Measurements from ENCODE around the gene FILIP1. TPM values are rescaled to one million over a fixed set of nuclear protein-coding genes. Genes with fewer than 3 reads are reported as not detected.
"Not testable (repeated sequence)": the region's sequence is repeated elsewhere in the genome, so short reads cannot be mapped to it uniquely, and the experiment has no call there.

Gene FILIP1
- total RNA-seq, 1 donor from 2014 or later, result not detected

DNA sequence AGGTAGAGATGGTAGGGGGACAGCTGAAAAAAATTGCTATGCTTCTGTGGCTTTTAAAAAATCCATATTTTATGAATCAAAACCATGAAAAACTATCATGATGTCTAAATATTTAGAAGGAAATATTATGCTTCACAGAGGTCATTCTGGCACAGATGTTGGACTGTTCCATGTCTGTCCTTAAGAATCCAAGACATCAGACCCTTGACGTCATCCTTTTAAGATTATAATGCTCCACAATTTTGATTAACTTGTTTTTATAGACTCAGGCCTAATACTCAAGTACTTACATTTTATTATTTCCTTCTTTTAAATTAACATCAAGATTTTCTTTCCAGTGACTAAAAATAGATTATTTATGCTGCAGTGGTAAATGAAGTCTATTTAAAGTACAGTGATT, 29.7 kb downstream of the FILIP1 start:
- intact Hi-C loops (cut with micrococcal nuclease), result no loop called here
- Mint-ChIP-seq H3K36me3 (ENCODE audit: low read depth) (no peaks in the 10 kb centered on the region), H3K4me3 (no peak overlapping the region), H3K4me1 (ENCODE audit: low read depth) (no peaks in the 10 kb centered on the region), H3K27ac (no peak overlapping the region), H3K27me3 (ENCODE audit: insufficient read depth) (peaks cover 14% of the 10 kb centered on the region), H3K9me3 (no peaks in the 10 kb centered on the region)
- DNase-seq (ENCODE audit: low spot score), result no peak

DNA sequence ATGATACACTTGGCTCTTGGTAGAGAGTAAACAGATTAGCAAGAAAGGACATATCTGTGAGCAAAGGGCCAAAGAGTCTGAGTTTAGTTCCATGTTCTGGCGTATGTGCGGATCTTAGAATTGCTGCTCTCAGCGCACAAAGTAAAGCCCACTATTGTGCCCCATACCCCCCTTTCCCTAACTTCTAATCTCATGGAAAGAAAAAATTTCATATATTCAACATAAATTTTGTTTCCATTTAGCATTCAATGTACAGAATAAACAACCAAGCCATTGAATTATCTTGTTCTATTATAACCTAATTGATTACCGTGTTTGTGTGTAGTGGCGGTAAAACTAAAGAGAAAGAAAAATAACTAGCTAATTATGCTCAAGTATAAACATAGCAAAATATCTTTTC, 30.5 kb downstream of the FILIP1 start:
- no peak overlapping the region for H3K4me3 Mint-ChIP-seq
- H3K36me3 Mint-ChIP-seq (ENCODE audit: low read depth), result no peaks in the 10 kb centered on the region
- intact Hi-C loops (cut with micrococcal nuclease), result no loop called here
- no peak overlapping the region for H3K27ac Mint-ChIP-seq
- H3K27me3 Mint-ChIP-seq (ENCODE audit: insufficient read depth), result peaks cover 14% of the 10 kb centered on the region
- DNase-seq (ENCODE audit: low spot score), result no peak
- no peaks in the 10 kb centered on the region for H3K9me3 Mint-ChIP-seq
- H3K4me1 Mint-ChIP-seq (ENCODE audit: low read depth), result no peaks in the 10 kb centered on the region

DNA sequence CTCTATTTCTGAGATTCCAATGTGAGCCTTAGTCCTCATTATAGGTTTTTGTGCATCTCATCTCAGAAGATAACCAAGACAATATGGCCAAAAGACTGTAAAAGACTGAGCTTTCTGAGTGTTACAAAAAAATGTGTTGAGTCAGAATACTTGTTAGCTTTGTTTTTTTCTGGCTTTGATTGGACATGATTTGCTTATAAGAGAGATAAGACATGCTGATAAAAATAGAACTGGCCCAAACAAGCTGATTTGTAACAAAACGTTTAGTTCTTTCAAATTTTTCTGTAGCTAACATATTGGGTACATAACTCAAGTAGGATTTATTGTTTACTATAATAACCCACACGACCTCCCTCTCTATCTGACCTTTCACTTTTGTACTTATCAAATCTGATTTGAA, 32.9 kb downstream of the FILIP1 start:
- H3K4me1 Mint-ChIP-seq (ENCODE audit: low read depth), result no peaks in the 10 kb centered on the region
- no peak overlapping the region for H3K4me3 Mint-ChIP-seq
- H3K27me3 Mint-ChIP-seq (ENCODE audit: insufficient read depth), result peaks cover 13% of the 10 kb centered on the region
- DNase-seq (ENCODE audit: low spot score), result no peak
- H3K9me3 Mint-ChIP-seq, result no peaks in the 10 kb centered on the region
- H3K36me3 Mint-ChIP-seq (ENCODE audit: low read depth), result no peaks in the 10 kb centered on the region
- intact Hi-C loops (cut with micrococcal nuclease), result no loop called here
- H3K27ac Mint-ChIP-seq, result no peak overlapping the region

DNA sequence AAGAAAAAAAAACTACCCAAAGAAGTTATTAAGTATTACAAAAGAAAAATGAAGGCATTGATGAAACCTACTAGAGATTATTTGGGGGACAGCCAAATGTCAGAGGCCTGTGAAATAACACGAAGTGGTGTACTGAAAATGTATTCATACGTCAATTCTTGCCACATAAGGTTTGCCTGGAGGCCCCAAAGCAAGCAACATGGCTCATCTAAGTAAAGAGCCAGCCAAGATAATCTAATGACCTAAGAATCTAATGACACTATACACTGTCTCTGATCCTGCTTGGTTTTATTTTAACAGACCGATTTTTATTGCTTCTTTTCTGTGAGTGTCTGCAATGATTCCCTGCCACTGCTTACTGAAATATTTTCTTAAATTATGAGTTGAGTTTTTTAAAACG, 34.7 kb downstream of the FILIP1 start:
- Mint-ChIP-seq H3K4me1 (ENCODE audit: low read depth) (no peaks in the 10 kb centered on the region), H3K36me3 (ENCODE audit: low read depth) (no peaks in the 10 kb centered on the region), H3K9me3 (no peaks in the 10 kb centered on the region), H3K4me3 (no peak overlapping the region), H3K27me3 (ENCODE audit: insufficient read depth) (peaks cover 11% of the 10 kb centered on the region), H3K27ac (no peak overlapping the region)
- no peak for DNase-seq (ENCODE audit: low spot score)
- intact Hi-C loops (cut with micrococcal nuclease), result no loop called here

DNA sequence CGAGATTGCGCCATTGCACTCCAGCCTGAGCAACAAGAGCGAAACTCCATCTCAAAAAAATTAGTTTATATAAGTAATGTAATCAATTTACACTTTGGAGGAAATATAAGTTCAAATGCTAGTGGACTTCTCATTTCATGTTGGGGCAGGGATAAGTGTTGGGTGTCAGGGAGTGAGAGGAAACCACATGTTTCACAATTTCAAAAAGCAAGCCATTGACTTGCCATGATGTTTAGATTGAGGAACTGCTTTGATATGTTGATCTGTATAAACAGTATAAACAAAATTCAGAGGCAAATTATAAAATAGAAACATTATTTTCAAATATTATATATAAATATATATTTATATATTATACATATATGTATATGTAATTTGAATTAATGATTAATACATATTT, 42.7 kb downstream of the FILIP1 start:
- no peak overlapping the region for H3K27ac Mint-ChIP-seq
- H3K4me3 Mint-ChIP-seq, result no peak overlapping the region
- intact Hi-C loops (cut with micrococcal nuclease), result no loop called here

DNA sequence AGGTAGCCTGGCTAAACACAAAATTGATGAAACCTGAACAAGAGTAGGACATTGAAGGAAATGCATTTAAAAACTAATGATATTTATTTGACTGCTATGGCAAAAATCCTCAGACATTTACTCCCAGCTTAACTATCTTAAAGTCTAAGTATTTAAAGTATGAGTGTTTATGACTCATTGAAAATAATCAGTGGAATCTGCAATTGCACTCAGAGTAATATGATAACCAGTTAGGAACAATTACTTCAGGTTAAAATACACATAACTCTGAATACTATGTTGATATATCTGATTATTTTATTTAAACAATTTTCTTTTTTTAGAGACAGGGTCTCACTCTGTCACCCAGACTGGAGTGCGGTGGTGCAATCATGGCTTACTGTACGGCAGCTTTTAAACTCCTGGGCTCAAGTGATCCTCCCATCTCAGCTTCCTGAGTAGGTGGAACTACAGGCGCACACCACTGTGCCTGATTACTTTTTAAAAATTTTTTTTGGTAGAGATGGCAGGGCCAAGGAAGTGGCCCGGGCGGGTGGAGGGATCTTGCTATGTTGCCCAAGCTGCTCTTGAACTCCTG, 43.9 kb downstream of the FILIP1 start:
- no peaks in the 10 kb centered on the region for H3K36me3 Mint-ChIP-seq (ENCODE audit: low read depth)
- no peaks in the 10 kb centered on the region for H3K4me1 Mint-ChIP-seq (ENCODE audit: low read depth)
- H3K27ac Mint-ChIP-seq, result no peak overlapping the region
- DNase-seq (ENCODE audit: low spot score), result no peak
- intact Hi-C loops (cut with micrococcal nuclease), result no loop called here
- H3K27me3 Mint-ChIP-seq (ENCODE audit: insufficient read depth), result peaks cover 4% of the 10 kb centered on the region
- no peaks in the 10 kb centered on the region for H3K9me3 Mint-ChIP-seq
- no peak overlapping the region for H3K4me3 Mint-ChIP-seq

More for the DNA sequence above, 42.7 kb downstream of the FILIP1 start:
- Mint-ChIP-seq H3K9me3 (no peaks in the 10 kb centered on the region), H3K4me1 (ENCODE audit: low read depth) (no peaks in the 10 kb centered on the region), H3K27me3 (ENCODE audit: insufficient read depth) (no peaks in the 10 kb centered on the region), H3K36me3 (ENCODE audit: low read depth) (no peaks in the 10 kb centered on the region)
- DNase-seq (ENCODE audit: low spot score), result no peak

DNA sequence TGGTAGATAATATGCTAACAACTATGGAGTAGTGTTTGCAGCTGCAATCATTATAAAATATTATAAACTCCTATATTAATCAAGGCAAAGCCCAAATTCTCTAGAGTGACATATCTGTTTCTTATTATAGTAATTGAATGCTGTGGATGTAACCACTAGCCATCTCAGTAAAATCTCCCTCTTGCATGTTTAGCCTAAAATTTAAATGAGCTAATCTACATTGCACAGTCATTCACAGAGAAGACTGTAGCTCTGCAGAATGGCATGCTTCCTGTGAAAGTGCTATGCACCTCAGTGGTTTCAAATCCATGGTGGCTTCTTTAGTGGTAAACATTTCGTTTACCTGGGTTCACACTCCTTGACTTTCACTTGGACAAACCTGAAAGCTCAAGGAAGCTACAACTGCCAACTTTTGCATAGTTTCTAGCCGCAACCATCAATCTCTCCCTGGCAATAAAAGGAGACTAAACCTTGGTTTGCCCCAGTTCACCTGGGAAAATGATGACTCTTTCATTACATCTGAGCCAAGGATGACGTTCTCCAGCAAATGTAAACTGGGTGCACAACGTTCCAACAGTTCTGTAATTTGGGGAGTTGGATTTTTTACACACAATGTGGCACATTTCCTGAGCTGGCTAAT, 47.2 kb downstream of the FILIP1 start:
- H3K27ac Mint-ChIP-seq, result no peak overlapping the region
- no peaks in the 10 kb centered on the region for H3K9me3 Mint-ChIP-seq
- H3K36me3 Mint-ChIP-seq (ENCODE audit: low read depth), result no peaks in the 10 kb centered on the region
- H3K4me1 Mint-ChIP-seq (ENCODE audit: low read depth), result no peaks in the 10 kb centered on the region
- intact Hi-C loops (cut with micrococcal nuclease), result no loop called here
- no peak for DNase-seq (ENCODE audit: low spot score)
- H3K4me3 Mint-ChIP-seq, result no peak overlapping the region
- peaks cover 4% of the 10 kb centered on the region for H3K27me3 Mint-ChIP-seq (ENCODE audit: insufficient read depth)

DNA sequence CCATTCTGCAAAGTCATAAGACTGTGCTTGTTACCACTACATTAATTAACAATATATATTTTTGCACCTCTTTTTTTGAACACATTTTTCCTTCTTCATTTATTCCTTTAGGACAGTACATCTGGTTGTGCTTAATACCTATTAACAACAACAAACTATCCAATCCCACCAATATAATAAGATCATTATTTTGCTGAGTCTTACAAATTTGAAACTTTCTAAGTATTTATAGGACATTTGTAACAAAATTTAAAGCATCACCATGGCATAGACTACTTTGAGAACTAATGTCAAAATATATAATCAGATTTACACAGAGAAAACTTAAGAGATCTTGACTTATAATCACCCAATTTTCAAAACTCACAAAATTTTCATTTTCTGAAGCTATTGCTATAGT, 47.9 kb downstream of the FILIP1 start:
- no peak for DNase-seq (ENCODE audit: low spot score)
- no peaks in the 10 kb centered on the region for H3K4me1 Mint-ChIP-seq (ENCODE audit: low read depth)
- H3K4me3 Mint-ChIP-seq, result no peak overlapping the region
- H3K27me3 Mint-ChIP-seq (ENCODE audit: insufficient read depth), result peaks cover 4% of the 10 kb centered on the region
- H3K27ac Mint-ChIP-seq, result no peak overlapping the region
- no peaks in the 10 kb centered on the region for H3K9me3 Mint-ChIP-seq
- H3K36me3 Mint-ChIP-seq (ENCODE audit: low read depth), result no peaks in the 10 kb centered on the region
- intact Hi-C loops (cut with micrococcal nuclease), result no loop called here

DNA sequence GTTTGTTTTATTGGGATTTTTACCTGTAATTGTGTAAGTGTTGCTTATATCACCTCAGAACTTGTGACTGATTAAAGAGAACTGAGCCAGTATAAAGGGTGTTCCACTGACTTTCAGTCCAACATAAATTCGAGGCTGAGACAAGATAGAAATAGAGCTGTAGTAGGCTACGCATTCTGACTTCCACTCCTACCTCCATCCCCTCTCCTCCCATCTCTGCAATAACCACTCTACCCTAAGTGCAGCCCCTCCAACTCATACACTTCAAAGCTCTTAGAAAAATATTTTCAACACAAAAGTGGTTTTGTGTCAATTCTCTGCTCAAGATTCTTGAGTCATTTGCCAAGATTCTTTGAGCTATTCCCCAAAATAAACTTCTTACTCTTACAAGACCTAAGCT, 48.7 kb downstream of the FILIP1 start:
- intact Hi-C loops (cut with micrococcal nuclease), result no loop called here
- H3K36me3 Mint-ChIP-seq (ENCODE audit: low read depth), result no peaks in the 10 kb centered on the region
- peaks cover 4% of the 10 kb centered on the region for H3K27me3 Mint-ChIP-seq (ENCODE audit: insufficient read depth)
- DNase-seq (ENCODE audit: low spot score), result no peak
- no peak overlapping the region for H3K27ac Mint-ChIP-seq
- H3K4me3 Mint-ChIP-seq, result no peak overlapping the region
- H3K4me1 Mint-ChIP-seq (ENCODE audit: low read depth), result no peaks in the 10 kb centered on the region
- H3K9me3 Mint-ChIP-seq, result no peaks in the 10 kb centered on the region

DNA sequence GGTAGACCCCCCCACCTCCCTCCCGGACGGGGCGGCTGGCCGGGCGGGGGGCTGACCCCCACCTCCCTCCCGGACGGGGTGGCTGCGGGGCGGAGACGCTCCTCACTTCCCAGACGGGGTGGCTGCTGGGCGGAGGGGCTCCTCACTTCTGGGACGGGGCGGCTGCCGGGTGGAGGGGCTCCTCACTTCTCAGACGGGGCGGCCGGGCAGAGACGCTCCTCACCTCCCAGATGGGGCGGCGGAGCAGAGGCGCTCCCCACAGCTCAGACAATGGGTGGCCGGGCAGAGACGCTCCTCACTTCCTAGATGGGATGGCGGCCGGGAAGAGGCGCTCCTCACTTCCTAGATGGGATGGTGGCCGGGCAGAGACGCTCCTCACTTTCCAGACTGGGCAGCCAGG, 51.7 kb downstream of the FILIP1 start:
- H3K27ac Mint-ChIP-seq; DNase-seq (ENCODE audit: low spot score); intact Hi-C loops (cut with micrococcal nuclease); H3K27me3 Mint-ChIP-seq (ENCODE audit: insufficient read depth); H3K36me3 Mint-ChIP-seq (ENCODE audit: low read depth); H3K4me1 Mint-ChIP-seq (ENCODE audit: low read depth); H3K4me3 Mint-ChIP-seq; H3K9me3 Mint-ChIP-seq: not testable (repeated sequence)

DNA sequence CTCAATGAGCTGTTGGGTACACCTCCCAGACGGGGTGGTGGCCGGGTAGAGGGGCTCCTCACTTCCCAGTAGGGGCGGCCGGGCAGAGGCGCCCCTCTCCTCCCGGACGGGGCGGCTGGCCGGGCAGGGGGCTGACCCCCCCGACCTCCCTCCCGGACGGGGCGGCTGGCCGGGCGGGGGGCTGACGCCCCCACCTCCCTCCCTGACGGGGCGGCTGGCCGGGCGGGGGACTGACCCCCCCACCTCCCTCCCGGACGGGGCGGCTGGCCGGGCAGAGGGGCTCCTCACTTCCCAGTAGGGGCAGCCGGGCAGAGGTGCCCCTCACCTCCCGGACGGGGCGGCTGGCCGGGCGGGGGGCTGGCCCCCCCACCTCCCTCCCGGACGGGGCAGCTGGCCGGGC, 52.1 kb downstream of the FILIP1 start:
- H3K27ac Mint-ChIP-seq; H3K9me3 Mint-ChIP-seq; DNase-seq (ENCODE audit: low spot score); H3K36me3 Mint-ChIP-seq (ENCODE audit: low read depth); H3K4me3 Mint-ChIP-seq; H3K27me3 Mint-ChIP-seq (ENCODE audit: insufficient read depth); intact Hi-C loops (cut with micrococcal nuclease); H3K4me1 Mint-ChIP-seq (ENCODE audit: low read depth): not testable (repeated sequence)

DNA sequence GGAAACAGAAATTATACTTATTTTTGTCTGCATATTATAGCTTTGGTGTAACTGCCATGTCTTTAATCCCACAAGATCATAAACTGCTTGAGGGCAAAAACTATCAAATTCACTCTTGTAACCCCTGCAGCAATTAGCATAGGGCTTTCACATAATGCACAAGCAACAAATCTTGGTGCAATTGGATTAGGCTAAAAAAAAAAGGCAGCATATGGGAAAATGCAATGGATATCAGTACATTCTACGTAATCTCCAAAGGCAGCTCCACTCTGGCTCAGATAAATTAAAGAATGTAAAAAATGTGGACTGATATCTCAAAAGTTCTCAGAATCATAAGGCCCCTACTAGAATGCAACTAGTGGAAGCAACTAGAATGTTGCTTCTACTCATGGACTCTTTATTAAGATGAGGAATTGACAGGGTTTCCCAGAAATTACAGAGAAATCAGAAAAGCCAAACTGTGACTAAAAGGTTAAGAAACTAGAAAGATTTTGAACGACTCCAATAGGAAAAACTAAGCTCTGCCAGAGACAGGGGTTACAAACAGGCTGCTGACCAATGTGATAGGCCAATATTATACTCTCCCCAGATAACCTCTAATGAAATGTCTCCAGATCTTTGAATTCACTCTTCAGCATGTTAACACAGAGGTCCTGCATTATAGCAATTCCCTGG, 55.0 kb downstream of the FILIP1 start:
- H3K4me1 Mint-ChIP-seq (ENCODE audit: low read depth), result no peaks in the 10 kb centered on the region
- no peak overlapping the region for H3K4me3 Mint-ChIP-seq
- peaks cover 6% of the 10 kb centered on the region for H3K27me3 Mint-ChIP-seq (ENCODE audit: insufficient read depth)
- DNase-seq (ENCODE audit: low spot score), result no peak
- no peaks in the 10 kb centered on the region for H3K36me3 Mint-ChIP-seq (ENCODE audit: low read depth)
- H3K9me3 Mint-ChIP-seq, result no peaks in the 10 kb centered on the region
- no peak overlapping the region for H3K27ac Mint-ChIP-seq
- intact Hi-C loops (cut with micrococcal nuclease), result no loop called here

DNA sequence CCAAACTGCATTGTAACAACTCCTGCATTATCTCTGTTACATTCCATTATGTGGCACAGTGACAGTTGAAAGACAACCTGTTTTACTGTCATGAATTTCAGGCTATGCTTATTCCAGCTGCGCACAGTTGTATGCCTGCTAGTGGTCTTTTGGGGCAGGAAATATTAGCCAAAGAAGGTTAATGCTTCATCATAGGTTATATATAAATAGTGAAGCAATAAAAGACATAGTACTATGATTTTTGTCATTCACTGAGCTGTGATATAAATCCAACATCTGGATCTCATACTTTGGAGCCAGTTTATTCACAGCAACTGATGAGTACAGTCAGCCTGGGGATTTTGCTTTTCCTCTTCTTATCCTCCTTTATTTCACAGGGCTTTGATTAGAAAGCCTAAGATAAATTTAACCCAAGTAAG, 55.6 kb downstream of the FILIP1 start:
- DNase-seq (ENCODE audit: low spot score), result no peak
- Mint-ChIP-seq H3K27me3 (ENCODE audit: insufficient read depth) (peaks cover 6% of the 10 kb centered on the region), H3K4me3 (no peak overlapping the region), H3K36me3 (ENCODE audit: low read depth) (no peaks in the 10 kb centered on the region), H3K27ac (no peak overlapping the region), H3K4me1 (ENCODE audit: low read depth) (no peaks in the 10 kb centered on the region), H3K9me3 (no peaks in the 10 kb centered on the region)
- intact Hi-C loops (cut with micrococcal nuclease), result no loop called here

Data from activated T-helper 1 cell treated with anti-CD3 and anti-CD28 coated beads, Interleukin-12 subunit alpha, Interleukin-12 subunit beta, Interleukin-2, Interleukin-4 antibody, amounts not matched to agents 30 ng/mL and 10 ng/mL and 1 ng/mL, durations not matched to agents 14 hours and 24 hours and 36 hours (primary cell).